Gastroesophageal sphincter (tissue), 4 donors: ENCODE results near the gene BID. TPM values are rescaled to one million over a fixed set of nuclear protein-coding genes. Genes with fewer than 3 reads are reported as not detected.
A peak's percentile ranks its signal among the peaks of the same experiment; 100 is the strongest.

Source experiments
- ATAC-seq: fragments of 150-250 bp; one replicate; pipeline ENCODE4 v1.9.1; 2016; ENCODE audit warnings: mild to moderate bottlenecking, moderate library complexity
- H3K27ac ChIP-seq, 4 donors: fragments of 200-600 bp; sonication (generic) in 3 of 4; 1 replicate in 3 of 4; 2 replicates in 1 of 4; pipeline ENCODE4 v1.5.1; 2016 to 2019
- H3K27me3 ChIP-seq: fragments of 200-600 bp; sonication (generic); one replicate; pipeline ENCODE4 v1.5.1; 2019
- H3K36me3 ChIP-seq, 2 donors: fragments of 200-600 bp; sonication (generic); one replicate each; pipeline ENCODE4 v1.5.1; 2019; ENCODE audit warnings: control low read depth in 1 of 2
- H3K4me1 ChIP-seq, 3 donors: fragments of 200-600 bp; sonication (generic); 1 replicate in 2 of 3; 2 replicates in 1 of 3; pipeline ENCODE4 v1.5.1; 2016 to 2019; ENCODE audit warnings: control low read depth in 2 of 3
- H3K4me3 ChIP-seq, 2 donors: fragments of 200-600 bp; sonication (generic); one replicate each; pipeline ENCODE4 v1.5.1; 2019; ENCODE audit warnings: mild to moderate bottlenecking in 1 of 2, moderate library complexity in 1 of 2
- H3K9me3 ChIP-seq, 3 donors: fragments of 200-600 bp; sonication (generic); one replicate each; pipeline ENCODE4 v1.5.1; 2017 to 2019; ENCODE audit warnings: control low read depth in 2 of 3
- EP300 ChIP-seq: sonication (generic); formaldehyde crosslinking; IDR thresholded peaks from one replicate; pipeline ENCODE4 v1.6.1; 2017; ENCODE audit warnings: antibody characterized with exemption, mild to moderate bottlenecking
- POLR2A ChIP-seq, 2 donors: fragments of 450-650 bp; IDR thresholded peaks; one replicate each; pipeline ENCODE4 v1.6.1; 2017; ENCODE audit warnings: antibody characterized with exemption in 2 of 2, mild to moderate bottlenecking in 2 of 2, moderate library complexity in 1 of 2
- POLR2AphosphoS5 ChIP-seq: sonication (generic); formaldehyde crosslinking; IDR thresholded peaks from one replicate; pipeline ENCODE4 v1.6.1; 2017; ENCODE audit warnings: antibody characterized with exemption
- WGBS, 2 donors: methylation state at CpG; one replicate each; pipeline ENCODE4 v1.1.5; 2018; ENCODE audit warnings: low coverage in 1 of 2; 5-methylcytosine and 5-hydroxymethylcytosine counted together
- total RNA-seq, 4 donors: library from RNA; depleted of rRNA; stranded (reverse); fragments of >200 nt; gene quantifications; one replicate each; pipeline ENCODE4 v1.1.0, GENCODE V29; 2016
- TF ChIP-seq, protein P1 (sequence below), 4 experiments: fragments of 200-600 bp in 2 of 4; fragments of 450-650 bp in 2 of 4; sonication (generic) in 1 of 4; IDR thresholded peaks; one replicate each; pipeline ENCODE4 v1.5.1; 2017 to 2019; ENCODE audit warnings: antibody characterized with exemption in 4 of 4, mild to moderate bottlenecking in 2 of 4, moderate library complexity in 2 of 4

BID gene
- total RNA-seq, 4 donors from 2014 or later, result 5.9 to 34.5 (median 21.4) TPM

DNA sequence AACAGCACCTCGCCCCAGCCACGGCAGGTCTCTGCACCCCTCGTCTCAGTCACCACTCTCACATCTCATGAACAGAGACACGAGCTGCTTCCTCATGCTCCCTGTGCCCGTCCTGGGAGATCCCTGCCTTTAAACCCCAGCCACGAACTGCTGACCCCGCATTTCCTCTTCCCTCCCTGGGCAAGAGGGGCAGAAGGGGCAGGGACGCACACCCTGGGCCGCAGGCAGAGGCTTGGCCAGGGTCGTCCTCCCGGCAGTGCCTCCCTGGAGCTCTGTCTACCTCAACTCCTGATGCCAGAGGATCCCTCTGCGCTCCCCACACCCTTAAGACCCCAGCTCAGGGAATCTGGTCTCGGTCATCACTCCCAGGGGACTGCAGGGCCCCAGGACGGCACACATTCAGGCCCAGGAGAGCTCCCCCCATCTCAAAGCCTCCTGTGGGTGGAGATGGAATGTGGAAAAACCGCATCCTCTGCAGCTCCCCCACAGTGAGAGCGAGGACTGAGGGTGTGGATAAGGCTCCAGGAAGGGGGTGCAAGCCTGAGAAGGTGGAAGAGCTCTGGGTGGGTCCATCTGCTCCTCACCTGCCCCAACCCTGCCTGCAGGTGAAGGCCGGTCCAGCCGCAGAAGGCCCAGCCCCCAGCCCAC lies 1.2 kb downstream of the BID start:
- Histone ChIP-seq H3K27ac (peak overlapping the region in 1 of 4 donors; percentile 73), H3K27me3 (peaks cover 3% of the 10 kb centered on the region), H3K4me1 (peaks cover 0 to 24% (median 13%) of the 10 kb centered on the region in 3 donors), H3K9me3 (no peaks in the 10 kb centered on the region), H3K36me3 (no peaks in the 10 kb centered on the region), H3K4me3 (peak overlapping the region in 1 of 2 donors; percentile 91)
- ATAC-seq, result no peak
- no CpG with 5 or more reads among the region's 18 CpGs for WGBS, 2 donors
- TF ChIP-seq POLR2A (IDR thresholded peaks at IDR 0.05) (no peak), POLR2AphosphoS5 (no peak), EP300 (no peak)
- TF ChIP-seq, protein P1, sequence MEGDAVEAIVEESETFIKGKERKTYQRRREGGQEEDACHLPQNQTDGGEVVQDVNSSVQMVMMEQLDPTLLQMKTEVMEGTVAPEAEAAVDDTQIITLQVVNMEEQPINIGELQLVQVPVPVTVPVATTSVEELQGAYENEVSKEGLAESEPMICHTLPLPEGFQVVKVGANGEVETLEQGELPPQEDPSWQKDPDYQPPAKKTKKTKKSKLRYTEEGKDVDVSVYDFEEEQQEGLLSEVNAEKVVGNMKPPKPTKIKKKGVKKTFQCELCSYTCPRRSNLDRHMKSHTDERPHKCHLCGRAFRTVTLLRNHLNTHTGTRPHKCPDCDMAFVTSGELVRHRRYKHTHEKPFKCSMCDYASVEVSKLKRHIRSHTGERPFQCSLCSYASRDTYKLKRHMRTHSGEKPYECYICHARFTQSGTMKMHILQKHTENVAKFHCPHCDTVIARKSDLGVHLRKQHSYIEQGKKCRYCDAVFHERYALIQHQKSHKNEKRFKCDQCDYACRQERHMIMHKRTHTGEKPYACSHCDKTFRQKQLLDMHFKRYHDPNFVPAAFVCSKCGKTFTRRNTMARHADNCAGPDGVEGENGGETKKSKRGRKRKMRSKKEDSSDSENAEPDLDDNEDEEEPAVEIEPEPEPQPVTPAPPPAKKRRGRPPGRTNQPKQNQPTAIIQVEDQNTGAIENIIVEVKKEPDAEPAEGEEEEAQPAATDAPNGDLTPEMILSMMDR (IDR thresholded peaks at IDR 0.05), result no peak

DNA sequence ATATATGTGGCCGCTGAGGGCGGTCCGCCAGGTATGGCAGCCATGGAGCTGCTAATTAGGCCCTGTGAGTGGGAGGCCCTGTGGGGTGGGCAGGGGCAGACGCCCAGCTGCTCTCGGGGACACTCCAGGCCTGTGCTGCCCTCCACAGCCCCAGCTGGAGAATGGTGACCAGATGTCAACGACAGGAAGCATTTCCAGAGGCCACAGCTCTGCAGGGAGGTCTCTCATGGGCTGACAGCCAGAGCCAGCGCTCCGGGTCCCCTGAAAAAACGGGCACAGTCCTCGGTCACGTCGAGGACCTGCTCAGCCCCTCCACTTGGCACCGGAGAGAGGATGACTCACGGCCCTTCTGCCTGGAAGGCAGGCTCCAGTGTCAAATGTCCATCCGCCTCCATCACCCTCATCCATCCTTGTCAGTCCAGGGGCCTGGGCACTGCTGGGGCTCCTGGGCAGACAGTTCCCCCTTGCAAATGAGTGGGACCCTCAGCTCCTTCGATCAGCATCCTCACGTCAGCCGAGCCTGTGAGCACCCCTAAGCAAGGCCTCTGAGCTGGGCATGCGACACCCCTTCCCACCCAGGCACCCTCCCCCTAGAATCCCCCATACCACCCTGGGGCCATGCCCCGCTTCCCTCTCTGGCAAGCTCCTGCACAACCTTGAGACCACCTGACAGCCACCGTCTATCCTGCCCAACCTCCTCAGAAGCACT lies 1.9 kb downstream of the BID start:
- Histone ChIP-seq H3K27me3 (peaks cover 3% of the 10 kb centered on the region), H3K27ac (no peak overlapping the region), H3K4me3 (peak overlapping the region in 1 of 2 donors; percentile 91), H3K4me1 (peaks cover 0 to 24% (median 13%) of the 10 kb centered on the region in 3 donors), H3K36me3 (no peaks in the 10 kb centered on the region), H3K9me3 (no peaks in the 10 kb centered on the region)
- 80 to 100% methylated on average over 1 to 2 of the region's 21 CpGs for whole genome bisulfite sequencing, 2 donors
- TF ChIP-seq POLR2A (IDR thresholded peaks at IDR 0.05) (no peak), POLR2AphosphoS5 (no peak), EP300 (no peak)
- TF ChIP-seq, protein P1 (IDR thresholded peaks at IDR 0.05), result no peak
- no peak for ATAC-seq

DNA sequence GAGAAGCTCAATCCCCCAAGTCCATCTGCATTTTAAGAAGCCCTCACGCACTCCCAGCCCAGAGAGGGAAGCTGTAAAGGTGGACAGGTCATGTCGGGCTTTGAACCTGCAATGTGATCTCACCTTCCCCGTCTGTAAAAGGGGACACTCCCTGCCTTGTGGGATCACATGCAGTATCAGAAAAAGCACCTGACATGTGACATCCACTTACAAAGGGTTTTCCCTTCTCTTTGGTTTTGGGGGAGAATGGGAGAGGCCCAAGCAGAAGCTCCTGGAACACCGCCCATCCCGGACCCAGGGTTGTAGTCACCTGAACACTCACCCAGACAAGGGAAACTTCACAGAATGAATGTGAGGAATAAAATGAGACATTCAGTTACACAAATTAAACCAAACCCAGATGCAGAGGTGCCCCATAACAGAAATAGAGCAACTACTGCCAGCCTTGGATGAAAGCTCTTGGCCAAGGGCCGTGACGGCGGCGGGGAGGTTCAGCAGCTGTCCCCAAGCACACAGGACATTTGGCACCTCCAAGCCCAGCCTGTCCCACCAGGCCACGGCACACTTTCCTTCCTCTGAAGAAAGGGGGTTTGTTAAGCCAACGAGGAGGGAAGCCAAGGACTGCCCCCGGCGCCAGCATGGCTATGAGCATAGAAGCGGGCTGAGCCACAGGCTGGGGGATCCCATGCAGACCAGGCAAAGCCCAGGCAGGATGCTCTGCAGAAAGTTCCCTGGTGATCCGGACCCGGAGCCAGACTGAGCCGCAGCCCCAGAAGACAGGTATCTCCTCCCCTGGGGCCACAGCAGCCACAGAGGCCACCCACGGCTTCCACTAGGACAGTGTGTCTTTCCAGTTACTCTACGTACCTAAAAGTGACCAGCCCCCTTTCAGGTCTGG lies 3.8 kb downstream of the BID start:
- no peak overlapping the region for H3K4me3 ChIP-seq
- no peaks in the 10 kb centered on the region for H3K27me3 ChIP-seq
- no peaks in the 10 kb centered on the region for H3K36me3 ChIP-seq
- no peak for ATAC-seq
- TF ChIP-seq POLR2AphosphoS5, result no peak
- no peak for TF ChIP-seq EP300
- TF ChIP-seq, protein P1 (IDR thresholded peaks at IDR 0.05), result no peak
- TF ChIP-seq POLR2A (IDR thresholded peaks at IDR 0.05), result no peak
- H3K9me3 ChIP-seq, result no peaks in the 10 kb centered on the region
- no peak overlapping the region for H3K27ac ChIP-seq
- H3K4me1 ChIP-seq, result peaks cover 0 to 24% (median 13%) of the 10 kb centered on the region in 3 donors
- WGBS, 2 donors, result 91 to 92% methylated on average over 2 to 5 of the region's 19 CpGs

DNA sequence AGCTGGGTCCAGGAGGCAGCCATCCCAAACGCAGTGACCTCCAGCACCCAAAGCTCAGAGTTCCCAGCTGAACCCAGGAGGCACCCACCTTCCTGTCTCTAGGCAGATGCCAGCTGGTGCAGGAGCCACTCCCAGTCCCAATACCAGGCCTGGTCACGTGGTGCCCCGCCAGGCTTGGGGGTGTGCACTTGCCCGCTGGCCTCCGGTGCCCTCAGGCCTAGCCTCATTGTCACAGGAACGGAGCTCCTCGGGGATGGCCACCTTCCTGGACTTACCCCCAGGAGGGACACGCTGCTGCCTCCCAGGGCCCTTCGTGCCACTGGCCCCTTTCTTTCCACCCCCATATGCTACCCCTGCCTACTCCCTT lies 4.6 kb downstream of the BID start:
- Histone ChIP-seq H3K4me3 (no peak overlapping the region), H3K27me3 (no peaks in the 10 kb centered on the region), H3K4me1 (peaks cover 0 to 19% (median 10%) of the 10 kb centered on the region in 3 donors), H3K9me3 (no peaks in the 10 kb centered on the region), H3K36me3 (no peaks in the 10 kb centered on the region), H3K27ac (no peak overlapping the region)
- WGBS, 2 donors, result 83 to 100% methylated on average over 4 to 5 of the region's 9 CpGs
- no peak for ATAC-seq
- TF ChIP-seq, protein P1 (IDR thresholded peaks at IDR 0.05), result no peak
